Measurements from ENCODE around the gene B3GNT5. TPM values are rescaled to one million over a fixed set of nuclear protein-coding genes. Genes with fewer than 3 reads are reported as not detected.

The B3GNT5 gene
- total RNA-seq, 1 experiment from 2014 or later, result 7.7 TPM

GRCh38 chr3:183291497-183292031, 38.5 kb downstream of the B3GNT5 start:
- no peak for ATAC-seq
- H3K27ac Mint-ChIP-seq, result no peak overlapping the region
- H3K9me3 Mint-ChIP-seq, result peaks cover 3% of the 10 kb centered on the region; the same call in 1 of the 2 replicates
- ChIA-PET CTCF (no interaction called here), POLR2A (no interaction called here)
- no peak for DNase-seq (ENCODE audit: low spot score)
- no peaks in the 10 kb centered on the region for H3K27me3 Mint-ChIP-seq (ENCODE audit: low read depth)
- no peak overlapping the region for H3K4me3 Mint-ChIP-seq
- peaks cover 18% of the 10 kb centered on the region for H3K36me3 Mint-ChIP-seq
- TF ChIP-seq, protein P1, sequence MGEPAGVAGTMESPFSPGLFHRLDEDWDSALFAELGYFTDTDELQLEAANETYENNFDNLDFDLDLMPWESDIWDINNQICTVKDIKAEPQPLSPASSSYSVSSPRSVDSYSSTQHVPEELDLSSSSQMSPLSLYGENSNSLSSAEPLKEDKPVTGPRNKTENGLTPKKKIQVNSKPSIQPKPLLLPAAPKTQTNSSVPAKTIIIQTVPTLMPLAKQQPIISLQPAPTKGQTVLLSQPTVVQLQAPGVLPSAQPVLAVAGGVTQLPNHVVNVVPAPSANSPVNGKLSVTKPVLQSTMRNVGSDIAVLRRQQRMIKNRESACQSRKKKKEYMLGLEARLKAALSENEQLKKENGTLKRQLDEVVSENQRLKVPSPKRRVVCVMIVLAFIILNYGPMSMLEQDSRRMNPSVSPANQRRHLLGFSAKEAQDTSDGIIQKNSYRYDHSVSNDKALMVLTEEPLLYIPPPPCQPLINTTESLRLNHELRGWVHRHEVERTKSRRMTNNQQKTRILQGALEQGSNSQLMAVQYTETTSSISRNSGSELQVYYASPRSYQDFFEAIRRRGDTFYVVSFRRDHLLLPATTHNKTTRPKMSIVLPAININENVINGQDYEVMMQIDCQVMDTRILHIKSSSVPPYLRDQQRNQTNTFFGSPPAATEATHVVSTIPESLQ (CRISPR knock-in tag; IDR thresholded peaks at IDR 0.05), result no peak
- TF ChIP-seq, protein P2, sequence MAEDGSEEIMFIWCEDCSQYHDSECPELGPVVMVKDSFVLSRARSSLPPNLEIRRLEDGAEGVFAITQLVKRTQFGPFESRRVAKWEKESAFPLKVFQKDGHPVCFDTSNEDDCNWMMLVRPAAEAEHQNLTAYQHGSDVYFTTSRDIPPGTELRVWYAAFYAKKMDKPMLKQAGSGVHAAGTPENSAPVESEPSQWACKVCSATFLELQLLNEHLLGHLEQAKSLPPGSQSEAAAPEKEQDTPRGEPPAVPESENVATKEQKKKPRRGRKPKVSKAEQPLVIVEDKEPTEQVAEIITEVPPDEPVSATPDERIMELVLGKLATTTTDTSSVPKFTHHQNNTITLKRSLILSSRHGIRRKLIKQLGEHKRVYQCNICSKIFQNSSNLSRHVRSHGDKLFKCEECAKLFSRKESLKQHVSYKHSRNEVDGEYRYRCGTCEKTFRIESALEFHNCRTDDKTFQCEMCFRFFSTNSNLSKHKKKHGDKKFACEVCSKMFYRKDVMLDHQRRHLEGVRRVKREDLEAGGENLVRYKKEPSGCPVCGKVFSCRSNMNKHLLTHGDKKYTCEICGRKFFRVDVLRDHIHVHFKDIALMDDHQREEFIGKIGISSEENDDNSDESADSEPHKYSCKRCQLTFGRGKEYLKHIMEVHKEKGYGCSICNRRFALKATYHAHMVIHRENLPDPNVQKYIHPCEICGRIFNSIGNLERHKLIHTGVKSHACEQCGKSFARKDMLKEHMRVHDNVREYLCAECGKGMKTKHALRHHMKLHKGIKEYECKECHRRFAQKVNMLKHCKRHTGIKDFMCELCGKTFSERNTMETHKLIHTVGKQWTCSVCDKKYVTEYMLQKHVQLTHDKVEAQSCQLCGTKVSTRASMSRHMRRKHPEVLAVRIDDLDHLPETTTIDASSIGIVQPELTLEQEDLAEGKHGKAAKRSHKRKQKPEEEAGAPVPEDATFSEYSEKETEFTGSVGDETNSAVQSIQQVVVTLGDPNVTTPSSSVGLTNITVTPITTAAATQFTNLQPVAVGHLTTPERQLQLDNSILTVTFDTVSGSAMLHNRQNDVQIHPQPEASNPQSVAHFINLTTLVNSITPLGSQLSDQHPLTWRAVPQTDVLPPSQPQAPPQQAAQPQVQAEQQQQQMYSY (CRISPR knock-in tag; IDR thresholded peaks at IDR 0.05), result no peak
- TF ChIP-seq MXD4 (CRISPR knock-in tag; IDR thresholded peaks at IDR 0.05; ENCODE audit: borderline replicate concordance) (no peak), ZNF138 (CRISPR knock-in tag; conservative IDR thresholded peaks at IDR 0.05) (no peak), TCF7 (CRISPR knock-in tag; IDR thresholded peaks at IDR 0.05; ENCODE audit: low read depth) (no peak), E2F5 (CRISPR knock-in tag; IDR thresholded peaks at IDR 0.05) (no peak), GABPB1 (CRISPR knock-in tag; IDR thresholded peaks at IDR 0.05) (peak; percentile 70; the same call in 1 of the 2 replicates)
- H3K4me1 Mint-ChIP-seq, result no peaks in the 10 kb centered on the region

- H3K9me3 Mint-ChIP-seq, result peaks cover 3% of the 10 kb centered on the region; the same call in 1 of the 2 replicates
- no peak for ATAC-seq
- H3K27me3 Mint-ChIP-seq (ENCODE audit: low read depth), result no peaks in the 10 kb centered on the region
- H3K36me3 Mint-ChIP-seq, result peaks cover 18% of the 10 kb centered on the region
- no peak for DNase-seq (ENCODE audit: low spot score)
- no peak overlapping the region for H3K4me3 Mint-ChIP-seq
- H3K27ac Mint-ChIP-seq, result no peak overlapping the region
- ChIA-PET POLR2A (no interaction called here), CTCF (no interaction called here)
- H3K4me1 Mint-ChIP-seq, result peaks cover 14% of the 10 kb centered on the region
- TF ChIP-seq RORB (CRISPR knock-in tag; IDR thresholded peaks at IDR 0.05) (no peak), MAX (CRISPR knock-in tag; IDR thresholded peaks at IDR 0.05) (no peak), PRRX2 (CRISPR knock-in tag; IDR thresholded peaks at IDR 0.05) (no peak), TEAD4 (CRISPR knock-in tag; IDR thresholded peaks at IDR 0.05) (no peak), HMGA2 (CRISPR knock-in tag; IDR thresholded peaks at IDR 0.05) (no peak), NR3C1 (CRISPR knock-in tag; conservative IDR thresholded peaks at IDR 0.05; ENCODE audit: low read depth) (no peak), ZNF671 (CRISPR knock-in tag; IDR thresholded peaks at IDR 0.05) (no peak), IRF2 (CRISPR knock-in tag; IDR thresholded peaks at IDR 0.05; ENCODE audit: borderline replicate concordance, low read depth) (no peak)
- TF ChIP-seq, protein P3, sequence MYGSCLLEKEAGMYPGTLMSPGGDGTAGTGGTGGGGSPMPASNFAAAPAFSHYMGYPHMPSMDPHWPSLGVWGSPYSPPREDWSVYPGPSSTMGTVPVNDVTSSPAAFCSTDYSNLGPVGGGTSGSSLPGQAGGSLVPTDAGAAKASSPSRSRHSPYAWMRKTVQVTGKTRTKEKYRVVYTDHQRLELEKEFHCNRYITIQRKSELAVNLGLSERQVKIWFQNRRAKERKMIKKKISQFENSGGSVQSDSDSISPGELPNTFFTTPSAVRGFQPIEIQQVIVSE (CRISPR knock-in tag; IDR thresholded peaks at IDR 0.05; ENCODE audit: borderline replicate concordance), result no peak
- TF ChIP-seq, protein P1 (CRISPR knock-in tag; IDR thresholded peaks at IDR 0.05), result no peak
- TF ChIP-seq, protein P4, sequence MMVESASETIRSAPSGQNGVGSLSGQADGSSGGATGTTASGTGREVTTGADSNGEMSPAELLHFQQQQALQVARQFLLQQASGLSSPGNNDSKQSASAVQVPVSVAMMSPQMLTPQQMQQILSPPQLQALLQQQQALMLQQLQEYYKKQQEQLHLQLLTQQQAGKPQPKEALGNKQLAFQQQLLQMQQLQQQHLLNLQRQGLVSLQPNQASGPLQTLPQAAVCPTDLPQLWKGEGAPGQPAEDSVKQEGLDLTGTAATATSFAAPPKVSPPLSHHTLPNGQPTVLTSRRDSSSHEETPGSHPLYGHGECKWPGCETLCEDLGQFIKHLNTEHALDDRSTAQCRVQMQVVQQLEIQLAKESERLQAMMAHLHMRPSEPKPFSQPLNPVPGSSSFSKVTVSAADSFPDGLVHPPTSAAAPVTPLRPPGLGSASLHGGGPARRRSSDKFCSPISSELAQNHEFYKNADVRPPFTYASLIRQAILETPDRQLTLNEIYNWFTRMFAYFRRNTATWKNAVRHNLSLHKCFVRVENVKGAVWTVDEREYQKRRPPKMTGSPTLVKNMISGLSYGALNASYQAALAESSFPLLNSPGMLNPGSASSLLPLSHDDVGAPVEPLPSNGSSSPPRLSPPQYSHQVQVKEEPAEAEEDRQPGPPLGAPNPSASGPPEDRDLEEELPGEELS (CRISPR knock-in tag; IDR thresholded peaks at IDR 0.05), result no peak
- TF ChIP-seq, protein P5, sequence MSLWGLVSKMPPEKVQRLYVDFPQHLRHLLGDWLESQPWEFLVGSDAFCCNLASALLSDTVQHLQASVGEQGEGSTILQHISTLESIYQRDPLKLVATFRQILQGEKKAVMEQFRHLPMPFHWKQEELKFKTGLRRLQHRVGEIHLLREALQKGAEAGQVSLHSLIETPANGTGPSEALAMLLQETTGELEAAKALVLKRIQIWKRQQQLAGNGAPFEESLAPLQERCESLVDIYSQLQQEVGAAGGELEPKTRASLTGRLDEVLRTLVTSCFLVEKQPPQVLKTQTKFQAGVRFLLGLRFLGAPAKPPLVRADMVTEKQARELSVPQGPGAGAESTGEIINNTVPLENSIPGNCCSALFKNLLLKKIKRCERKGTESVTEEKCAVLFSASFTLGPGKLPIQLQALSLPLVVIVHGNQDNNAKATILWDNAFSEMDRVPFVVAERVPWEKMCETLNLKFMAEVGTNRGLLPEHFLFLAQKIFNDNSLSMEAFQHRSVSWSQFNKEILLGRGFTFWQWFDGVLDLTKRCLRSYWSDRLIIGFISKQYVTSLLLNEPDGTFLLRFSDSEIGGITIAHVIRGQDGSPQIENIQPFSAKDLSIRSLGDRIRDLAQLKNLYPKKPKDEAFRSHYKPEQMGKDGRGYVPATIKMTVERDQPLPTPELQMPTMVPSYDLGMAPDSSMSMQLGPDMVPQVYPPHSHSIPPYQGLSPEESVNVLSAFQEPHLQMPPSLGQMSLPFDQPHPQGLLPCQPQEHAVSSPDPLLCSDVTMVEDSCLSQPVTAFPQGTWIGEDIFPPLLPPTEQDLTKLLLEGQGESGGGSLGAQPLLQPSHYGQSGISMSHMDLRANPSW (CRISPR knock-in tag; conservative IDR thresholded peaks at IDR 0.05; ENCODE audit: low read depth), result no peak
These were observed 40.9 kb downstream of the B3GNT5 start for GRCh38 chr3:183293966-183294365.
